ENCODE measurements around the gene CCL19. TPM values are rescaled to one million over a fixed set of nuclear protein-coding genes. Genes with fewer than 3 reads are reported as not detected.
"Not testable (repeated sequence)": the region's sequence is repeated elsewhere in the genome, so short reads cannot be mapped to it uniquely, and the experiment has no call there.

The CCL19 gene
- total RNA-seq, result 1 to 10 TPM in 2 of 4 donors, under 1 TPM in 1, not detected in 1; 0.57 to 1.7 (median 1.2) TPM

DNA sequence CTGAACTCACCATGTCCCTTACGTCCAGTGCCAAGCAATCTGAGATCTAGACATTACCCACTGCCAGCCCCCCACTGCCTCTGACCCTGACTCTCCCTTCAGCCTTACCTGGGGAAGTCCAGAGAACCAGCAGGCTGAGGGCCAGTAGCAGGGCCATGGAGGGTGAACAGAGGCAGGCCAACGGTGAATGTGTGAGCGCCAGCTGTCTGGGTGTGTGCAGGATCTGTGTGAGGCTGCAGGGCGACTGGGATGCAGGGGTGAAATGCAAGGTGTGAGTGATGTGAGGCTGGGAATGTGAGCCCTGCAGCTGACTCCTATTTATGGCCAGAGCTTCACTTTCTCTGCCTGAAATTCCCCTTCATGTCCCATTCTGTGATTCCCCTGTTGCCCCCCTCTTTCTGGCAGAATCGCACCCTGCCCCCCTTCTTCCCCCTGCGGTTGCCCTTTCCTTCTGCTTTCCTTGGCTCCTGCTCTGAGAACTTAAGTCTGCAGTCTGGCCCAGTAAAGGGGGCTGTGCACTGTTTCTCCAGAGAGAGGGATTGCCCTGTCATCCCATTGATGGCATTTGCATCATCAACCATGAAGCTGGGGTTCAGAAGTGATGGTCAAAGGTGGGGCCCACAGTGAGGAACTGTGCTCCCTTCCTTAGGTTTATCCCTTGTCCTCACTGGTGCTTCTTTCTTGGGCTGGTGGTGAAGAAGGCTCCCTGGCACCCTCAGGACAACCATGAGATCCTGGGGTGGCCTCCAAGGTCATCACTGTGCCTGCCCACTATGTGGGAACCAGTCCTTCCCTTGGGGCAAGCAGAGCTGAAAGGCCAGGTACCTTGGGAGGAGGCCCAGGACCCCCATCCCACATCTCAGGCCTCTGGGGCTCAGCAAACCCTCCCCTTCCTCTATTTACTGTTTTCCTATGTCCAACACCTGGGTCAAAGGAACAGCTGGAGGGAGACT, at the start of gene CCL19:
Gene CCL19, minus strand, starts transcription at position 294 of the 953 bp plus-strand sequence. Its CDS starts 137 bp downstream, at position 157.
- H3K4me1 ChIP-seq, result peaks cover 0 to 49% (median 5%) of the 10 kb centered on the region in 3 donors
- WGBS, 2 donors, result 36 to 50% methylated on average over 3 to 6 of the region's 6 CpGs
- no peaks in the 10 kb centered on the region for H3K9me3 ChIP-seq
- intact Hi-C loops (cut with DNase I), result no loop called here
- TF ChIP-seq, protein P1, sequence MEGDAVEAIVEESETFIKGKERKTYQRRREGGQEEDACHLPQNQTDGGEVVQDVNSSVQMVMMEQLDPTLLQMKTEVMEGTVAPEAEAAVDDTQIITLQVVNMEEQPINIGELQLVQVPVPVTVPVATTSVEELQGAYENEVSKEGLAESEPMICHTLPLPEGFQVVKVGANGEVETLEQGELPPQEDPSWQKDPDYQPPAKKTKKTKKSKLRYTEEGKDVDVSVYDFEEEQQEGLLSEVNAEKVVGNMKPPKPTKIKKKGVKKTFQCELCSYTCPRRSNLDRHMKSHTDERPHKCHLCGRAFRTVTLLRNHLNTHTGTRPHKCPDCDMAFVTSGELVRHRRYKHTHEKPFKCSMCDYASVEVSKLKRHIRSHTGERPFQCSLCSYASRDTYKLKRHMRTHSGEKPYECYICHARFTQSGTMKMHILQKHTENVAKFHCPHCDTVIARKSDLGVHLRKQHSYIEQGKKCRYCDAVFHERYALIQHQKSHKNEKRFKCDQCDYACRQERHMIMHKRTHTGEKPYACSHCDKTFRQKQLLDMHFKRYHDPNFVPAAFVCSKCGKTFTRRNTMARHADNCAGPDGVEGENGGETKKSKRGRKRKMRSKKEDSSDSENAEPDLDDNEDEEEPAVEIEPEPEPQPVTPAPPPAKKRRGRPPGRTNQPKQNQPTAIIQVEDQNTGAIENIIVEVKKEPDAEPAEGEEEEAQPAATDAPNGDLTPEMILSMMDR (IDR thresholded peaks at IDR 0.05), result no peak
- TF ChIP-seq POLR2A (IDR thresholded peaks at IDR 0.05), result no peak
- no peaks in the 10 kb centered on the region for H3K36me3 ChIP-seq
- DNase-seq, result no peak
- no peaks in the 10 kb centered on the region for H3K27me3 ChIP-seq
- no peak within 1 kb of the TSS for H3K27ac ChIP-seq
- H3K4me3 ChIP-seq, result no peak within 1 kb of the TSS

DNA sequence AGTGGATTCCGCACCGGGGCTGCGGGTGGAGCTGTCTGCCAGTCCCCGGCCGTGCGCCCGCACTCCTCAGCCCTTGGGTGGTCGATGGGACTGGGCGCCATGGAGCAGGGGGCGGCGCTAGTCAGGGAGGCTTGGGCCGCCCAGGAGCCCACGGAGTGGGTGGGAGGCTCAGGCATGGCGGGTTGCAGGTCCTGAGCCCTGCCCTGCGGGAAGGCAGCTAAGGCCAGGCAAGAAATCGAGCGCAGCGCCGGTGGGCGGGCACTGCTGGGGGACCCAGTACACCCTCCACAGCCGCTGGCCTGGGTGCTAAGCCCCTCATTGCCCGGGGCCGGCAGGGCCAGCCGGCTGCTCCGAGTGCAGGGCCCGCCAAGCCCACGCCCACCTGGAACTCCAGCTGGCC, 49.1 kb upstream of the CCL19 start:
- H3K4me1 ChIP-seq, result peaks cover 2 to 11% (median 11%) of the 10 kb centered on the region in 3 donors
- WGBS, 2 donors, result 88 to 92% methylated on average over 5 to 7 of the region's 27 CpGs
- intact Hi-C loops (cut with DNase I); H3K27me3 ChIP-seq; H3K9me3 ChIP-seq; H3K4me3 ChIP-seq; DNase-seq; H3K27ac ChIP-seq; H3K36me3 ChIP-seq: not testable (repeated sequence)

DNA sequence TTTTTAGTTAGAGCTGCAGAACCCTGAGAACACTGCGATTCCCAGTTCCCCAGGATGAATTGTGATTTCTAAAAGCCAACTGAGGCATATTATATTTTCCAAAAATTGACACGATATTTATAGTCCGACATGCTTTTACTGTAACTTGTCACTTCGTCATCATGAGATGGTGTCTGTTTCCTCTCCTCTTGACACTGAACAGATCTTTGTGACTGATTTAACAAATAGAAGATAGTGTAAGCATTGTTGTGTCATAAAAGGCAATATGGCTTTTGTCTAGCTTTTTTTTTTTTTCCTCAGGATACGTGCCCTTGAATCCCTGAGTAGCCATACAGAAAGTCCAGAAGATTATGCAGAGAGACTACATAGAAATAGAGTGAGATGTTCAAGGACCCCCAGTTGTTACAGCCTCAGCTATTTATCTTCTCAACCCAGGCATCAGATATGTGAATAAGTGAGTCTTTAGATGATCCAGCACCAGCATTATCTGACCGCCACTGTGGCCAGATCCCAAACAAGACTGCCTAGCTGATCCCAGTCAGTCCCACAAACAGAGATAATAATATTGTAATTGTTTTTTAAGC, 46.7 kb upstream of the CCL19 start:
- Histone ChIP-seq H3K4me1 (no peaks in the 10 kb centered on the region), H3K9me3 (no peaks in the 10 kb centered on the region), H3K36me3 (no peaks in the 10 kb centered on the region), H3K27ac (no peak overlapping the region), H3K4me3 (no peak overlapping the region), H3K27me3 (no peaks in the 10 kb centered on the region)
- no peak for TF ChIP-seq POLR2A (IDR thresholded peaks at IDR 0.05)
- TF ChIP-seq, protein P1 (IDR thresholded peaks at IDR 0.05), result no peak
- intact Hi-C loops (cut with DNase I), result no loop called here
- DNase-seq, result no peak
- 71 to 89% methylated on average over 6 of the region's 6 CpGs for WGBS, 2 donors

DNA sequence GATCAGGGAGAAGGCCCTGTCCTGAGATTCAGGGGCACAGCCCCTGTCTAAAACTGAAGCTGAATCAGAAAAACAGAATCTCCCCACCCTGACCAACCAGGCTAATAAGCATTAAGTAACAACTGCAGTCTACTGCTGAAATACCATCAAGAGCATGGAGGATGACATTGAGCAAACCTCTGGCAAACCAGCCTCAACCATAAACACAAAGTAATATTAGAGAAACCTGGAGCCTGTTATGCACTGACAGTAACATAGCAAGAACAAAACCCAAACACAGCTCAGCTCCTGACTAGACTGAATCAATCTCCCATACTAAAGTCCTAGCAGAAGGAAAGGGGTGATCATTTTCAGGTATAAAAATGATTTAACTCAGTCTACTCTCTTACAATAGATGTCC, 43.6 kb upstream of the CCL19 start:
- Histone ChIP-seq H3K27me3 (no peaks in the 10 kb centered on the region), H3K36me3 (no peaks in the 10 kb centered on the region), H3K9me3 (no peaks in the 10 kb centered on the region), H3K27ac (no peak overlapping the region), H3K4me3 (no peak overlapping the region), H3K4me1 (no peaks in the 10 kb centered on the region)
- DNase-seq, result no peak
- intact Hi-C loops (cut with DNase I), result no loop called here
- no peak for TF ChIP-seq POLR2A (IDR thresholded peaks at IDR 0.05)
- TF ChIP-seq, protein P1 (IDR thresholded peaks at IDR 0.05), result no peak

DNA sequence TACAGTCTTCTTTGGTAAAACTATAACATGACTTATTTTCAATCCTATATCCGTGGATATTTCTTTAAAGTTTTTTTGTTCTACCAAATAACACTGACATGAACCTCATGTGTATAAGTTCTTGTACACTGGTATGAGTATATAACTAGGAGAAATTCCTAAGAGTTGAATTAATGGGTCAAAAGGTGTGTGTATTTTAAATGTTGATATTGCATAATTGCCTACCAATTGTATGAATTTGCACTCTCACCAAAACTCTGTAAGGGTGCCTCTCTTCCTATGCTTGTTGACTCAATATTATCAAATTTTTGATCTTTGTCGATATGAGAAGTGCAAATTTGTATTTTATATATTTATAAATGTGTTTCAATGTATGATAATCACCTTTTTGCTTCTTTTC, 41.8 kb upstream of the CCL19 start:
- Histone ChIP-seq H3K36me3 (no peaks in the 10 kb centered on the region), H3K4me1 (no peaks in the 10 kb centered on the region), H3K27ac (no peak overlapping the region), H3K9me3 (no peaks in the 10 kb centered on the region), H3K27me3 (peaks cover 0 to 3% (median 0%) of the 10 kb centered on the region in 4 donors), H3K4me3 (no peak overlapping the region)
- no peak for TF ChIP-seq POLR2A (IDR thresholded peaks at IDR 0.05)
- TF ChIP-seq, protein P1 (IDR thresholded peaks at IDR 0.05), result no peak
- 81 to 83% methylated on average over 2 of the region's 2 CpGs for WGBS, 2 donors
- DNase-seq, result no peak
- intact Hi-C loops (cut with DNase I), result no loop called here
